Measurements from ENCODE around the gene DSTN. TPM values are rescaled to one million over a fixed set of nuclear protein-coding genes. Genes with fewer than 3 reads are reported as not detected.

The DSTN gene
- total RNA-seq, 1 experiment from 2014 or later: 378 TPM

DNA sequence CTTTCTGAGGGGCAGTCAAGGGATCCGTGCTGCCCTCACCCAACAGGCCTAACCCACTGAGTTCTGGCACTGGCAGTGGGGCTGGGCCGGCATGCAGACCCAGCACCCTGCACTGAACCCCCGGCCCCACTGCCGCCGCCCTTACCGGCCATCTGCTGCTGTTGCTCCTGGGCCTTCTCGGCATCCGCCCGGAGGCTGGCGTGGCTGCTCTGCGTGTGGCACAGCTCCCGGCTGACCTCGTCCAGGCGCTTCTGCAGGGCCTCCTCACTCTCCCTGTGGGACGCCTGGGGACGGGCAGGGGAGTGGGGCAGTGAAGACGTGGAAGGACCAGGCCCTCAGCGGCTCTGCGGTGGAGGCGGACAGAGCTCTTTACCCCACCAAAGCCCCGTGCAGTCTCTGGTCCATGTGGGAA, 59.8 kb downstream of the DSTN start:
- DNase-seq (ENCODE audit: low spot score): no peak
- in situ Hi-C loops (cut with HindIII; ENCODE audit: low sequenced_read_pairs): no loop called here

- in situ Hi-C loops (cut with HindIII; ENCODE audit: low sequenced_read_pairs): no loop called here
Observed at GRCh38 chr20:17630151-17630805, 60.4 kb downstream of the DSTN start.

DNA sequence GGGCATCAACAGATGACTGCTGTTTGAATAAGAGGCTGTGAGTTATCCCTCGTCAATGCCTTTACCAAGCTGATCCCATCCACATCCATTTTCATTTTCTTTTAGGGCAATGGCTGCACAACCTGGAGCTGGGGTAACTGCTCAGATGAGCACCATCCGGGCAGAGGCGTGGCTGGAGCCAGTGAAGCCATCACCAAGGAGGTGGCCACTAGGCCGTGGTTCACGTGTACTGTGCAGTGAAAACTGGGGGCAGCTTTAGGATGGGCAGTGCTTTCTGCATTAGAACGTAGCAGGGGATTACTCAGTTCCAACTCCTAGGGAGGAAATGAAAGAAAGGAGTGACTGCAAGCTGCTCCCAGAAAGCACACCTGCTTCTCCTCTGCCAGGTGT, 60.9 kb downstream of the DSTN start:
- in situ Hi-C loops (cut with HindIII; ENCODE audit: low sequenced_read_pairs): no loop called here
- no peak for DNase-seq (ENCODE audit: low spot score)

More at GRCh38 chr20:17630151-17630805, 60.4 kb downstream of the DSTN start:
- DNase-seq (ENCODE audit: low spot score): no peak

DNA sequence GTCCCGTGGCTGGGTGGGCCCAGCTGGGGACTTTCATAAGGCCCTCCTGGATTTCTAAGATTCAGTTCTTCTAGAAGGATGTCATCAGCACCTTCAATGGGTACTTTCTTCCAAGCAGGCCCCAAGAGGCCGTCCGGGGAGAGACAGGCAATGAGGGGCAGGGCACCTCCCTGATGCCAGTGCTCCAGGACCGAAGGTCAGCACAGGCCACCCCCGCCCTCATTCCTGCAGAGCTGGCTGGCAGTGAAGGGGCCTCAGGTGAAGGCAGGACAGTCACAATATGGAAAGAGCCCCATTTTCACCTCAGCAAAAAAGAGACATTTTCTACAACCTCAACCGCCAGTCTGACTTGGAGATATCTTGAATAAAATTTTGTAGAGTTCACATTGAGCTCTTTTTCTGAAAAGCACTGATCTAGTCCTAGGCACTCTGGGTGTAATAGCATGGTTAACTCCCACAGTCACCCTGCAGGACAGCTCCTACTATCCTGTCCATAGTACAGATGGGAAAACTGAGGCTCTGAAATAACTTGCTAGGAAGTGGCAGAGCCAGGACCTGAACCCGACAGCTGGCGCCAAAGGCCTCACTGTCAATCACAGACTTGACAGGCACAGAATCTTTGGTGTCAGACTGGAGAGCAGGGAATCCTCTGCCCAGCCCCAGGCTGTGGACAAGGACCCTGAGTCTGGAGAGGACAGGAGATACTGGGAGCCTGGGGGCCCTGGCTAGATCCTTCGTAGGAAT, 61.9 kb downstream of the DSTN start:
- in situ Hi-C loops (cut with HindIII; ENCODE audit: low sequenced_read_pairs): no loop called here

DNA sequence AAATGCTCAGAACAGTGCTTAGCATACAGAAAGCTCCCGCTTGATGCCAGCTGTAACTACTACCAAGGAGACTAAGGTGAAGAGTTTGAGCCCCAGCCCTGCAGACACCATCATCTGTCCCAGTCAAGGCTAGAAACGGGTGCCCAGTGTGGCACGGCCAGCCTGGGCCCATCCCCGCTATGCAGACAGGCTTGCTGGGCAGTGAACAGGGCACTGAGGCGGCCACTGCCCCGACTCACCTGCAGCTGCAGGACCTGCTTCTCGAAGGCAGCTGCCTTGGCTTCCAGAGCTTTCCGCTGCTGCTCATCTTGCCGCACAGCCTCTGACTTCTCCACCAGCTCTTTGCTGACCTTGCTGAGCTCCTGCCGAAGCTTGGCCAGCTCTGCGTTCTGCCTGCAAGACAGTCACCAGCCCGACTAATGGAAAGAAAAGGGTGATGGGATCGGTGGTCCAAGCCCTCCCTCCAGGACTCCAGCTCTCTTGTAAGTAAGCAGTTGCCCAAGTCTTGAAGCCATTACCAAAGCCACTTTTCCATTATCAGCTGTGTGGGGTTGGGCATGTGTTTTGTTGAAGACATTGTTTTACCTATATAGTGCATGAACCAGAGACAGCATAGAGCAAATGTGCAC, 63.5 kb downstream of the DSTN start:
- in situ Hi-C loops (cut with HindIII; ENCODE audit: low sequenced_read_pairs): no loop called here
- DNase-seq (ENCODE audit: low spot score): no peak

More for the DNA sequence above, 61.9 kb downstream of the DSTN start:
- DNase-seq (ENCODE audit: low spot score): no peak

GRCh38 chr20:17633850-17634500, 64.1 kb downstream of the DSTN start:
- in situ Hi-C loops (cut with HindIII; ENCODE audit: low sequenced_read_pairs): no loop called here
- DNase-seq (ENCODE audit: low spot score): no peak

DNA sequence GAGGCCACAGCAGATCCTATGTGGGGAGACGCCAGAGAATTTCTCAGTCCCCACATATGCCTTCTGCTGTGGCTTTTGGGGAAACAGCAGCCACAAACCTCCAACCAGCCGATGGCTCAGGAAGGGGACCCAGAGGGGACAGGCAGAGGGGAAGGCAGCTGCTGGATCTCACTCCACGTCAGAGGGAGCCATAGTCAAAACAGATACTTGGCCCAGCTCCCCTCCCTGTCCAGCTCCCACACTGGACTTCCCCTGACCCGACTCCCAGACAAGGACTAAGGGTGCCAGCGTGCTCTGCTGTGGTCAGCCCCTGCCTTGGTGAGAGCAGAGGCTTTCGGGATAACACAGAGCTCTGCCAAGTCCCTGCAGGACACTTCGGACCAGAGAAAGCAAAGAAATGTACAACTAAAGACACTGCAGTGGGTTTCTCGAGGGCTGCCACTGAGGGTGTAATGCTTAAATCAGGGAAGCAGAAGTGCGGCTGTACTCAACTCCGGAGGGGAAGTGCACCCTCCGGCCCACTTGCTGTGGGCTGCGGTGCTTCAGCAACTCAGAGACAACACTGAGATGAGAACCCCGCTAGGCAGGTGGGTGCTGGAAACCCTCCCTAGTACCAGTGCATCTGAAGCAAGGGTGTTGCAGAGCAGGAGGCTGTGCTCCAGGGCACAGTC, 64.9 kb downstream of the DSTN start:
- in situ Hi-C loops (cut with HindIII; ENCODE audit: low sequenced_read_pairs): no loop called here

DNA sequence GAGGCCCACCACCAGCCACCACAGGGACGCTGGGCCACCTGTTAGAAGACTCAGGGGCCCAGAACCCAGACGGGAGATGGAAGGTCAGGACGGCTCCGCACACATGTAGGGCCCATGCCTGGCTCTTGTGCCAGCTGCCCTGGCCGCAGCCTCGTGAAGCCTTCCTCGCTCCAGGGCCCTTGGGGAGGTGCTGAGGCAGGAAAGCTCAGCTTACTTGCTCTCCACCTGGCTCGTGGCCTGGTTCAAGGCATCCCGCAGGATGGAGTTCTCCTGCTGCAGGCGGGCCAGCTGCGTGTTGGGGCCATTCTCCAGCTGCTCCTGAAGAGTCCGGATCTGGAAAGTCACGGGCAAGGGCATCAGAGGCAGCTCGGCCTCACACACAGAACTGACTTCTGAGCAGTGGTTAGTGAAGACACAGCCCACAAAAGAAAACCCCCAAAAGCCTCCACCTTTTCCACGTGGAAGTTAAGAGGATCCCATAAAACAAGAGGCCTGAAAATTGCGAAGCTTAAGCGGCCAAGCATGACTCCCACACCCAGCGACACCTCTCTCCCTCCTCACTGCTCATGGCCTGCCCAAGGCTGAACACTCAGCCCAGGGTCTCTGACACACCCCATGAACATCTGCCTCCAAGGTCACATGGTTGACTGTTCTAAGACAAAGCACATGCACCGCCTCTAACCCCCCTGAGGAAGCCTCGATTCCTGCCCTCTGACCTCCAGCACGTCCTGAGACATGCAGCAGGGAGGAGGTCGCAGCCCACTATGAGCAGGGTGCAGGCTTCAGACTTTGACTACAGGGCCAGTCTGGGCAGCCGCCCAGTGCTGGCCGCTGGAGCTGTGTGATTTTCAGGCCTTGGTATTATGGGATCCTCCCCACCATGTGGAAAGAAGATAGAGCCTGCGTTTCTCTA, 65.7 kb downstream of the DSTN start:
- no peak for DNase-seq (ENCODE audit: low spot score)
- in situ Hi-C loops (cut with HindIII; ENCODE audit: low sequenced_read_pairs): no loop called here

More for the DNA sequence above, 64.9 kb downstream of the DSTN start:
- no peak for DNase-seq (ENCODE audit: low spot score)

DNA sequence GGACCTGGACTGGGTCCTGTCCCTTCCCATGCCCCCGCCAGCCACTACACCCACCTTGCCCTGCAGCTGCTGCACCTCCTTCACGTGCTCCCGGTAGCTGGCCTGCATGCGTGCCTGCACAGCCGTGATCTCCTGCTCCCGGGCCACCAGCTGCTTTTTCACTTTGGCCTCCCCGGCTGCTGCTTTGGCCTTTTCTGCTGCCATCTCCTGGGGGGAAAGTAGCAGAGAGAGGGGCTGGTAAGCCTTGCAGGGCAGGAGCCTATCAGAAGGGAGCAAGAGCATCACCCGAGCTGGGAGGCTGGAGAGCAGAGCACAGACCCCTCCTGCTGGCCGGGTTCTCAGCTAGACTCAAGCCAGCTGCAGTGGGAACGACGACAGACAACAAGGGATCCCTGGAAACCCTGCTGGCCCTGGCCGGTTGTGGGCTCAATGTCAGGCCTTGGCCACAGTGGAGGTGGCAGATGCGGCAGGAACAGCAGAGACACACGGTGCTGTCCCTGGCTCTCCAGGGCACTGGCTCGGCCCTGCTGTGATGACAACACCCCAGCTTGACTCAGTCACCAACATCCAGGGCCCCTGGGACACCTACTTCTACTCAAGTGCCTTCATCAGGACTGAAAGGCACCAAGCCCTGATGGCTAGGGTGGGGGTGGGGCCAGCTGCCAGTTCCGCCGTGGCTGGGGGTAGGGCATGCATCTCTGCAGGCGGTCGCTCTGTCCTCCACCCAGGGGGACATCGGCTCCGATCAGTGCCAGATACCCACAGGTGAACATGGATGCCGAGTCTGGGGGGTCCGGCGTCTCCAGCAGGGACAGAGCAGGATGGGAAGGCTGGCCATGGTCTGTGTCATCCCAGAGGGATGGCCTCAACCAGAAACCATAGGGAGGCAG, 66.9 kb downstream of the DSTN start:
- in situ Hi-C loops (cut with HindIII; ENCODE audit: low sequenced_read_pairs): no loop called here
- DNase-seq (ENCODE audit: low spot score): no peak

- DNase-seq (ENCODE audit: low spot score): no peak
- in situ Hi-C loops (cut with HindIII; ENCODE audit: low sequenced_read_pairs): no loop called here
Observed at GRCh38 chr20:17637413-17637780, 67.5 kb downstream of the DSTN start.

- DNase-seq (ENCODE audit: low spot score): no peak
- in situ Hi-C loops (cut with HindIII; ENCODE audit: low sequenced_read_pairs): no loop called here
Observed at GRCh38 chr20:17637985-17638640, 68.2 kb downstream of the DSTN start.

- no peak for DNase-seq (ENCODE audit: low spot score)
- in situ Hi-C loops (cut with HindIII; ENCODE audit: low sequenced_read_pairs): no loop called here
Observed at GRCh38 chr20:17638835-17639407, 69.0 kb downstream of the DSTN start.

DNA sequence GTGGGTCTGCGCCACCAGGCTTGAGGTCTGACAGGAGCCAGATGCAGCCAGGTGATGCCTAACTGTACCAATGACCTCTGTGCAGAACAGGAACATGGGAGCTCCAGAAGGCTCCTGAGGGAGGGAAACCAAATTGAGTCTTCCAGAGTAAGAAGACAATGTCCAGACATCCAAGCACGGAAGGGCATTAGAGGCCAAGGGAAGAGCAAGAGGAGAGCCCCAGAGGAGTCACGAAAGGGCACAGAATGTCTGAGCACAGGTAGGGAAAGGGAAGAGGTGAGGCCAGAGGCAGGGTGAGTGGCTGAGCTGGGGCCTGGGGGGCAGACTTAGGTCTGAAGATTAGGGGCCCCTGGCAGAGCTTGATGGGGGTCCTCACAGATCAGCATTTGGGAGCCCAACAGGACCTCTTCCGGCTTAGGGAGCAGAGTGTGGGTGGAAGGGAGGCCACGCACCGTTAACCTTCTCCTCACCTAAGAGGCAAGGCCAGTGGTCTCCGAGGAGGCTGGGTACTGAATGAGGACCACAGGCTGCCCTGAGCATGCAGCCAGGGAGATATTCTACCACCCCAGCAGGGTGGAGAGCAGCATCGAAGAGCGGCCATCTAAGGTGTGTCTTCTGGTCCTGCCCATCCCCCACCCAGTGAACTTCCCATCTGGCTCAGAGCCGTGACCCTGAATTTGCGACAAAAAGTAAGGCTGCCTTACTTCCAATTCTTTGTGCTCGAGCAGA, 70.4 kb downstream of the DSTN start:
- in situ Hi-C loops (cut with HindIII; ENCODE audit: low sequenced_read_pairs): no loop called here
- no peak for DNase-seq (ENCODE audit: low spot score)

- in situ Hi-C loops (cut with HindIII; ENCODE audit: low sequenced_read_pairs): no loop called here
- DNase-seq (ENCODE audit: low spot score): no peak
Observed at GRCh38 chr20:17640875-17641378, 71.1 kb downstream of the DSTN start.

DNA sequence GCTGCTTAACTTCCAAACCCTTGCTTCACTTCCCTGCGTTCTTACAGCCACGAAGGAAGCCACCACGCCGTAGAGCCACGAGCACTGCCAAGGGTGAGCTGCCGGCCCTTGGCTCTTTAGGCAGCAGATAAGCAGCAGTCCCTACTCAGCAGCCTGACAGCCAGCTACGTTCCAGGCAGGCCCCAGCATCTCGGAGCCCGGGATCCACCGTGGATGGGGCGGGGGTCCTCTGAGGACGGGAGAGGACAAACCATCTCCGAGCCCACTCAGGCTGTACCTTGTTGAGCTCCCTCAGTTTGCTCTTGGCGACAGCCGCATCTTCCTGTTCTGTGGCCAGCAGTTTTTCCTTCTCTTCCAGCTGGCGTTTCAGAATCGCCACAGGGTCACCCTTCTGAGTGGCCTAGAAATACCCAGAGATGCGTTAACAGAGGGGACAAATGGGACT, 71.7 kb downstream of the DSTN start:
- DNase-seq (ENCODE audit: low spot score): peak; percentile 41
- in situ Hi-C loops (cut with HindIII; ENCODE audit: low sequenced_read_pairs): no loop called here

DNA sequence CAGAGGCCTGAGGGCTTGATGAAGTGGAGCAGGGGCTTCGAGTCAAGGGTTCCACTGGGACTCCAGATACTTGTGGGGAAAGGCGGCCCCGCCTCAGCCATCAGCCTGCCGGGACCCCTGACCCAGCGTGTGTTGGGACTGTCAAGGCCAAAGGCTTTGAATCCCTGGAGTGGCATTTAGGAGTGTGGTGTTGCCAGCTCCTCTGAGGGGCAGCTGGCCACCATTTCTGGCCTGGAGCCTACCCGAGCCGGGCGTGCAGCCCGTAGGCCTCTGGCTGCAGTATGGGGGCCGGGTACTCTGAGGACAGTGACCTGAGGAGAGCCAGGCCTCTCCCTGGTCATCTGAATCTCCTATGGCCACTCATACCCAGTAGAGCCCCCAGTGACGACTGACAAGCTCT, 72.1 kb downstream of the DSTN start:
- peak; percentile 39 for DNase-seq (ENCODE audit: low spot score)
- in situ Hi-C loops (cut with HindIII; ENCODE audit: low sequenced_read_pairs): no loop called here

Data from G401 (cell line).